Body of pancreas (tissue), 4 donors: ENCODE results near the gene HNRNPDL.

Experiments used
- POLR2A ChIP-seq, 3 donors: fragments of 450-650 bp; IDR thresholded peaks; one replicate each; pipeline ENCODE4 v1.6.1; 2016; ENCODE audit warnings: antibody characterized with exemption in 3 of 3, mild to moderate bottlenecking in 2 of 3
- TF ChIP-seq, protein P1 (sequence below), 7 experiments: fragments of 450-650 bp in 4 of 7; fragments of 200-600 bp in 3 of 7; sonication (generic) in 3 of 7; IDR thresholded peaks; one replicate each; pipeline ENCODE4 v1.5.1; 2016 to 2019; ENCODE audit warnings: antibody characterized with exemption in 7 of 7

DNA sequence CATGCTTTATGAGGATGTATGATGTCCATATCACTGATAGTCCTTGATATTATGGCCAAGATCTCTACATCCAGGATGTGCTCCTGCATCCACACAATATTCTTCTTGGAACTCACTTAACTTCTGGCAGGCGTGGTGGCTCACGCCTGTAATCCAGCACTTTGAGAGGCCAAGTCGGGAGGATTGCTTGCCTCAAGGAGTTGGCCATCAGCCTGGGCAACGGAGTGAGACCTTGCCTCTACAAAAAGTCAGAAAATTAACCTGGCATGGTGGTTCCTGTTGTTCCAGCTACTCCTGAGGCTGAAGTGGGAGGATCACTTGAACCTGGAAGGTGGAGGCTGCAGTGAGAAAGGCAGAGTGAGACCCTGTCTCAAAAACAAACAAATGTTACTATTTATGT is 54.2 kb downstream of the HNRNPDL start:
- no peak for TF ChIP-seq POLR2A (IDR thresholded peaks at IDR 0.05)
- TF ChIP-seq, protein P1, sequence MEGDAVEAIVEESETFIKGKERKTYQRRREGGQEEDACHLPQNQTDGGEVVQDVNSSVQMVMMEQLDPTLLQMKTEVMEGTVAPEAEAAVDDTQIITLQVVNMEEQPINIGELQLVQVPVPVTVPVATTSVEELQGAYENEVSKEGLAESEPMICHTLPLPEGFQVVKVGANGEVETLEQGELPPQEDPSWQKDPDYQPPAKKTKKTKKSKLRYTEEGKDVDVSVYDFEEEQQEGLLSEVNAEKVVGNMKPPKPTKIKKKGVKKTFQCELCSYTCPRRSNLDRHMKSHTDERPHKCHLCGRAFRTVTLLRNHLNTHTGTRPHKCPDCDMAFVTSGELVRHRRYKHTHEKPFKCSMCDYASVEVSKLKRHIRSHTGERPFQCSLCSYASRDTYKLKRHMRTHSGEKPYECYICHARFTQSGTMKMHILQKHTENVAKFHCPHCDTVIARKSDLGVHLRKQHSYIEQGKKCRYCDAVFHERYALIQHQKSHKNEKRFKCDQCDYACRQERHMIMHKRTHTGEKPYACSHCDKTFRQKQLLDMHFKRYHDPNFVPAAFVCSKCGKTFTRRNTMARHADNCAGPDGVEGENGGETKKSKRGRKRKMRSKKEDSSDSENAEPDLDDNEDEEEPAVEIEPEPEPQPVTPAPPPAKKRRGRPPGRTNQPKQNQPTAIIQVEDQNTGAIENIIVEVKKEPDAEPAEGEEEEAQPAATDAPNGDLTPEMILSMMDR (IDR thresholded peaks at IDR 0.05), result no peak
